ENCODE data around the gene LPXN.
A peak's percentile ranks its signal among the peaks of the same experiment; 100 is the strongest.

The LPXN gene

DNA sequence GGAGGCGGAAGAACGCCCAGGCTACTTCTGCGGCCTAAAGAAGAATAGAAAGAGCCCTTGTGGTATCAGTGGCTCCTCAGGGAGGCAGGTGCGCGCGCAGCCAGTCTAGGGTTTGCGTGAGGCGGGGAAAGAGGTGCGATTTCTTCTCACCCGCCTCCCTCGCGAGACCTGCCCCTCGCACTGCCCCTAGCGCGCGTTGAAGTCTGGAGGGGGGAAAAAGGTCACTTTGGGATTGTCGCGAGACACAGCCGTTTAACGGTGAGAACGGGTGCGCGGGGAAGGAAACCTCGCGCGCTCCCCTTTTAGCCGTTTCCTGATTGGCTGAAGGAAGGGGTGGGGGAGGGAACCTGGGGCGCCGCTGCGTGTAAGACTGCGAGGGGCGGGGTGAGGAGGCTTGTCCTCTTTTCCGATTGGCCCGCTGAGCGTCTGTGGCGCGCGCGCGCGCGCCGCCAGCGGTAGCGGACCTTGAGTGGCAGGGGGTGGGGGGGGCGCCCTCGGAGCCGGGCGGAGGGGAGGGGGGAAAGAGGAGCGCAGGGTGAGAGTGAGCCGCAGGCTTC lies 3.1 kb upstream of the LPXN start, which contains the start of gene ZFP91:
Gene ZFP91, plus strand, starts transcription at position 429 of the 557 bp plus-strand sequence. CDS start 219 bp downstream, outside the sequence.
- peak; percentile 95 for DNase-seq

DNA sequence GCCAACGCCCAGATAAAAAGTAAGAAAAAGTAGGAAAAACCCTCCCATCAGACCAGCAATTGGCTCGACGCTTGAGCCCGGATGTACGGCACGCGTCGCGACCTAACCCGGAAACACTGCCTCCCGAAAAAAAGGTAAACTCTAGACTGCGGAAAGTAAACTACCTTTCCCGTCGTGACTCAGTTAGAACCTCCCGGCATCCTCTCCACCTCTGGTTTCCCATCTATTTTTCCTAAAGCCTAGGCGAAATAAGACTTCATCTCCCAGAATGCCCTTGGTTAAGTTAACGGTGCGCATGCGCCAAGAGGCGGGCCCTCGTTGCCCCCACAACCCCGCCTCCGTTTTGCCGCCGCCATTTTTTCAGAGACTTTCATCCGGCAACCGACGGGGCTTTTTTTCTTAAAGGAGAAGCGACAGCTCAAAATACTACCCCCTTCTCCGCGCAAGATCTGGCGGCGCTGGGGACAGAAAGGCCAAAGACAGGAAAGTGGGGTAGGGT lies 2.5 kb upstream of the LPXN start:
- peak; percentile 93 to 94 for DNase-seq

DNA sequence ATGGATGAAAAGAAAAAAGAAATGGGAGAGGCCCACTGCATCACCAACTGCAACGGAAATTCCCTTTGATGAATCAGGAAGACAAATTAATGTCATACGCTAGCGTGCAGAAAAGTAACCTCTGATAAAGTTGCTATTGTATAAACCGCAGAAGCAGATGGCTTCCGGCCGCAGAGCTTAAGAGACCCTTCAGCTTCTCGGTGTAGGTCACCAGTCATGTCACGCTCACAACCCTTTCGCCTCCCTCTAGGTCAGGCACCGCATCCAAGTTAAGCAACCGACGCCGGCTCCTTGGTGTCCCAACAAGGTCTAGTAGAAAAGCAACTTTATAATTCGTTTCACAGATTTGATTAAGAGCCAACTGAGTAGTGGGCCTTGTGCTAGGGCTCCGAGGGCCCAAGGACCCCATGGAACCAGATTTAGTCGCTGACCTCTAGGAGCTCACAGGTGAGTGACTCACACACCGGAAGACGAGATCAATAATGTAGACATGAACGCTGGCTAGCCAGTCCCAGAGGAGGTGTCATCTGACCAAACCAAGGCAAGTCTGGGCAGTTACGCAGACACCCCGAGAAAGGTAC lies 2.0 kb upstream of the LPXN start:
- peak; percentile 86 to 88 for DNase-seq

DNA sequence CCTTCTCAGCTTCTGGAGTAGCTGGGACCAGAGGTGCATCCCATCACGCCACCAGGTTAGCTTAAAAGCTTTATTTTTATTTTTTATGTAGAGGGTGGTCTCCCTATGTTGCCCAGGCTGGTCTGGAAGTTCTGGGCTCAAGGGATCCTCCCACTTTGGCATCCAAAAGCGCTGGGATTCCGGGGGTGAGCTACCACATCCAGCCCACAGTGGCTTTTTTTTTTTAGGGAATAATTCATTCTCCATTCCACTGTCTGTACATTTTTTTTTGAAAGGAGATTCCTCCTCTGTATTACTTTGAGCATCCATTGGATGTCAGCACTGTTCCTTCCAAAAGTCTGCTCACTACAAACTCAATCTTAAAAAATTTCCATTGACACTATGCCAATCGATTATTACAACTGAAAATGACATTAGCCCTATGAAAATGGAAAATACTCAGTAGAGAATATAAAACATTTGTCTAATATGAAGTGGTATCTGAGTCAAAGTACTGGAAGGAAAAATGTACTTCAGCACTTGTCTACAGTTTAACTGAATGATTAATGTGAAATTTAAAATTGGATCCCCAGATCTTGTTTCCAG lies 1.3 kb upstream of the LPXN start:
- no peak for DNase-seq

DNA sequence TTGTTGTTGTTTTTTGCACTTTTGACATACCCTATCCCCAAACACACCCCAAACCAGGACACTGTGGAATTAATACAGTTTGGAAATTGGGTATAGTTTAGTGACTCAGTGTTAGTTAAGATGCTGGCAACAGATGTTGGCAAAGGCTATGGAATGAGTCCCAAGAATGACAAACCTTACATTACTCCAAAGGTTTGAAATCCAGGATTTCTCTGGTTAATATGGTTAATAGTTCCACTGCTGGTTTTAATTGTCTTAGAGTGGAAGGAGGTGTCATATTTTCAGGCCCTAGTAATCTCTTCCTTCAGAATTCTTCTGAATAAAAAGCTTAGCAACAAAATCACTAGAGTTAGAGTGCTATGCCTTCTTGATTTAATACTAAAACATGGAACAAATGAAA lies 775 bp downstream of the LPXN start:
- DNase-seq, result no peak

DNA sequence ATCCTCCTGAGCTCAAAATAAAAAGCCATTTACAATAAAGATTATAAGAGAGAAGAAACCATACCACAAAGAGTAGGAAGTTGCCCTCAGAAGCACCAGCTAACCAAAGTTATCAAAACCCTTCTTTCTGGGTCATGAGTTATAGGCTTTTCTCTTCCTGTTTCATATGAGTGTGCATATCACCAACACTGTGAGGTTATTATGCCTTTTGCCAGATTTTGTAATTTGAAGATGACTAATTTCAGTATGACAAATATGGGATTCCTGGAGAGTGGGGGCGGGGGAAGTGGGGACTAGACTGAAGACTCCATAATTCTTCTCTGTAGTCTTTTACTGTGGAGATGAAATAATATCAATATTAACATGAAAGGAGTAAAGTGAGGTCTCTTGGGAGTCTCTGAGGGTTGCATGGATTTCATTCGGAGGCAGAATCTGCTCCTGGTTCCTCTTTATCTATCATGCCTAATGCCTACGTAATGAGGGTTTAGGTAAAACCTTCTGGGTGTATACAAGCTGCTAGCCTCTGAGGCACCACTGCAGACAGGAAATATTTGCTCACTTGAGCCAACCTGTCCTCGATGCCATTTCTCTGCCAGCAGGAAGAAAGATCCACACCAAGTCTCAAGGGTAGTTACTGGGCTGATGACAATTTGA lies 2.1 kb downstream of the LPXN start:
- DNase-seq, result peak; percentile 77 to 80

DNA sequence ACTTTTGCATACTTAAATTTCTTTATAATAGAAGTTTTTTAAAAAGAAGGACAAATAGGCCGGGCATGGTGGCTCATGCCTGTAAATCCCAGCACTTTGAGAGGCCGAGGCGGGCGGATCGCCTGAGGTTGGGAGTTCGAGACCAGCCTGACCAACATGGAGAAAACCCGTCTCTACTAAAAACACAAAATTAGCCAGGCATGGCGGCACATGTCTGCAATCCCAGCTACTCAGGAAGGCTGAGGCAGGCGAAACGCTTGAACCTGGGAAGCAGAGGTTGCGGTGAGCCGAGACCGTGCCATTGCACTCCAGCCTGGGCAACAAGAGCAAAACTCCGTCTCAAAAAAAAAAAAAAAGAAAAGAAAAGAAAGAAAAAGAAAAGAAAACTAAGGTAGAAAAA lies 2.8 kb downstream of the LPXN start:
- DNase-seq, result peak; percentile 40 to 48

DNA sequence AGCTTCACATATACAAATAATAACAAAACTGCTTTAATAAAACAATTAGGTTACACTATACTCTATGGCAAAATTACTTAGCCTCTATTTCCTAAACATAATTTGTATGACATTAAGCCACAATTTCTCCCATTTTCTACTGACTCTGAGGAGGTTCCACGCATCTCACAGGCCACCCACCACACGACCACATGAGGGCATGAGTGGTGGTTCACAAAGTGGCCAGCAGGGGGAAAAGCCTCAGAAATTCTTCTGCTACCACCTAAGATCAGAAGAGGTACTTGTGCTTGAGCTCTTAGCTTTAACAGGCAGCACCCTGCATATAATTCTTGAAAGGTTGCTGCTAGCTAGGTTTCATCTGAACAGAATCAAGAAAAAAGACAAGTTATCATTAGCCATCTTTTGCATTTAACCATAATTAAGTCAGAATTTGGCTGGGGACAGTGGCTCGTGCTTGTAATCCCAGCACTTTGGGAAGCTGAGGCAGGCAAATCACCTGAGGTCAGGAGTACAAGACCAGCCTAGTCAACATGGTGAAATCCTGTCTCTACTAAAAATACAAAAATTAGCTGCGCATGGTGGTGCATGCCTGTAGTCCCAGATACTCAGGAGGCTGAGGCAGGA lies 7.7 kb downstream of the LPXN start:
- DNase-seq, result peak; percentile 83 to 84

DNA sequence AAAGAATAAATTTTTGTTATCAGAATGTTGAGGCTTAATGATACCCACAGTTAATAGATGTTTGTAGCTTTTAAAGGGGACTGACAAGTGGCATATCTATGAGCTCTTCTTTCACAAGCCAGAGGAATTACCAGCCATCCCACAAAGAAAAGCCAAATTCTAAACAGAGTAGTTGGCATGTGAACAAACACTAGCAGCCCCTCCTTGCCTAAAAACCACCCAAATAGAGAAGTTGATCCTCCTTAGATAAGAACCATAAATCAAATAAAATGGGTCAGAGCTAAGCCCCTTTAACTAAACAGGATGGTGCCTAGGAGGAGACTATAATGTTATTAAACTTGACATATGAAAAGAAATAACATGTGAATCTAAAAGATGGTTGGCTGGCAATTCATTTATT lies 11.4 kb downstream of the LPXN start:
- no peak for DNase-seq

DNA sequence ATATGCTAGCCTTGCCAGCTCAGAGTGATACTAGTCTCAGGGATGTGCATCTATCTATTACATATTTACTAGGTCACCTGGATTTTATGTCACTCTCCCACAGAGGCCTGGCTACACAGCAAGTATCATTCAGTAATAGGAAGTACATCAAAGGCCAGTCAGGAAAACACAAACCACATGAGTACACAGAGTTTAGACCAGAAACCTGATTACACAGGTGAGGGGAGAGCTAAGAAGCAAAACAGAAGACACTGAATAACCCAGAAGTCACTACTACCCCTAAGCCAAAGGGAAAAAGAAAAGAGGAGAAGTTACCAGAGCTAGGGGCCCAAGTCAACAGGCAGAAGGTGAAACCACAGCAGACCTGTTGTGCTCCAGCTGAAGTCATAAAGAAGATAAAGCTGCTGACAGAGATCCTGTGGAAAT lies 13.3 kb downstream of the LPXN start:
- DNase-seq, result no peak

DNA sequence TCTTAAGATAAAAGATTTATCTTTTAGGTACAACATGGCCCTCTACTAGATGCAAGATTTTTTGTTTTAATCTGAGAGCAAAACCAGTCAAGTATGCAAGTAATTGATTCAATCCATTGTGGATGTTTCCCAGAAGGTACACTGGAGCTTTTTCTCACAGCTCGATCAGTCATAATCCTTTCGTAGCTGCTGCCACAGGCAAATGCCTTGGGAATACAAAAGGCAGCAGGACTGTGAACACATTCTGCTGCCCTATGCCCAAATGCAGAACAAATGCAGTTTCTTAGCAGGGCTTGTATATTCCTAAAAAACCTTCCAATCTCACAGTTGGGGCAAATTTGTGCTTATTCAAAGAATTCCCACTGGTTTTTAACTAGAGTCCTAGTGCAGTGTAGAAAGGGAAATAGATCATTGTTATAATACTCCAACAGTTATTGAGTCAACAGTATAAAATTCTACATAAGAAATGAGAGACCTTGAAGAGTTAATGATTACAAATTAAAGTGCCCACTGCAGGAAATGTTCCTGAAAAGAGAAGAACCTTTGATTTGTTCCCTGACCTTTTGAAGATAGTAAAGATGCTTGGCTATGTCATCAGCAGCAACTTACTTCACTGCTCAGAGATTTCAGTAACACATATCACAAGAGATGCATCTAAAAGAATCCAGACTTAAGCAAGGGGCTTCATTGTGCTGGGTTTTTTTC lies 14.1 kb downstream of the LPXN start:
- DNase-seq, result no peak

DNA sequence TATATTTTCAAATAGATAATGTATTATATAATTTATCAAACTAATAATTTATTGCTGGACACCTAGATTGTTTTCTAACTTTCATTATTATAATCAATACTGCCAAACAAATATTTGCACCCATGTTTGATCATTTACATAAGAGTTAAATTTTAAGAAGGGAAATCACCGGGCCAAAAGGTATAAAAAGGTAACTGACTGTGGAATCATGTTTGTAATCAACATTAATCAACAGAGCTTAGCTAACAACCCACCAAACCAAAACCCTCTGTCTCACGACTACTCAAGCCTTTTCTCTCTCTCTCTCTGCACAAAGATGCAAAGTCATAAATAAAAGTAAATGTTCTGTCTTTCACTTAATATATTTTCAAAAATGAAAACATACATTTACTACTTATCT lies 14.8 kb downstream of the LPXN start:
- DNase-seq, result no peak

DNA sequence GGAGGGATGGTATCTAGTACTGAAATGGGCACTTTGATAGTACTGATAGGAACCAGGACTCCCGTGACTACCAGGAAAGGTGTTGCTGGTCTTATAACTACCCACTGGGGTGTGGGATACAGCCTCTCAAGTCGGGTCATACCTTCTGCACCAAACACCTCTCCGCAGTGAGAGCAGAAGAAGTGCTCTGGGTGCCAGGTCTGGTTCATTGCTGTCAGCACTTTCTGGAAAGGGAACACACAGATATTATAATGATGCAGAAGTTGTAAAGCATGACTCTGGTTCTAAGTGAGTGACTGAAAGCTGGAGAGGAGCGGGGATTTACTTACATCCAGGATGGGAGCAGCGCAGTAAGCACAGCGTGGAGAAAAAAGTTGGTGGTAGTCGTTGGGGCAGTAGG lies 26.0 kb downstream of the LPXN start:
- no peak for DNase-seq

DNA sequence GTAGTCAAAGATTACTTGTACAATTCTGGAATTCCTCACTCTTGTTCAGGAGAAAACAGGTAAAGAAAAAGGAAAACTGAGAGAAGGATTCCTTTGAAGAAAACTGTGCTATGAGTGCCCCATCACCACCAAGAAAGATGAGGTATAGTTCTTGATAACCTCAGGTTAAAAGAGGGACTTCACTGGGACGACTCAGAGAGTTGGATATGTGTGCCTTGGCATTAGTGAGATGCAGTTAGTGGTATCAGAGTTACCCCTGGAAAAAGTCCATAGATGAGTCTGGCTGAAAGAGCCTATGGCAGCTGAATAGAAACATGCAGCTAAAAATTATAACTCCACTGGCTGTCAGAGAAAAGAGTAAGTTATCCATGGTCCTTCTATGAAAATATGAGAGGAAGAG lies 28.8 kb downstream of the LPXN start:
- DNase-seq, result no peak

DNA sequence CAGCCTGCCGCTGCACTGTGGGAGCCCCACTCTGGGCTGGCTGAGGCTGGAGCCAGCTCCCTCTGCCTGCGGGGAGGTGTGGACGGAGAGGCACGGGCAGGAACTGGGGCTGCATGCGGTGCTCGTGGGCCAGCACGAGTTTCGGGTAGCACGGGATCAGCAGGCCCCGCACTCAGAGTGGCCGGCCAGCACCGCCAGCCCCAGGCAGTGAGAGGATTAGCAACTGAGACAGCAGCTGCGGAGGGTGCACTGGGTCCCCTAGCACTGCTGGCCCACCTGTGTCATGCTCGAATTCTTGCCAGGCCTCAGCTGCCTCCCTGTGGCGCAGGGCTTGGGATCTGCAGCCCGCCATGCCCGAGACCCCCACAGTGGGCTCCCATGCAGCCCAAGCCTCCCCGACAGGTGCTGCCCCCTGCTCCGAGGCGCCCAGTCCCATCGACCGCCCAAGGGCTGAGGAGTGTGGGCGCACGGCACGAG lies 43.8 kb downstream of the LPXN start:
- DNase-seq, result no peak

DNA sequence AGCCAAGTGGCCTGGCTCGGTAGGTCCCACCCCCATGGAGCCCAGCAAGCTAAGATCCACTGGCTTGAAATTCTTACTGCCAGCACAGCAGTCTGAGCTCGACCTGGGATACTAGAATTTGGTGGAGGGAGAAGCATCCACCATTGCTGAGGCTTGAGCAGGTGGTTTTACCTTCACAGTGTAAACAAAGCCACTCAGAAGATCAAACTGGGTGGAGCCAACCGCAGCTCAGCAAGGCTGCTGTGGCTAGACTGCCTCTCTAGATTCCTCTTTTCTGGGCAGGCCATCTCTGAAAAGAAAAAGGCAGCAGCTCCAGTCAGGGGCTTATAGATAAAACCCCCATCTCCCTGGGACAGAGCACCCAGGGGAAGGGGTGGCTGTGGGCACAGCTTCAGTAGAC lies 45.4 kb downstream of the LPXN start:
- no peak for DNase-seq

DNA sequence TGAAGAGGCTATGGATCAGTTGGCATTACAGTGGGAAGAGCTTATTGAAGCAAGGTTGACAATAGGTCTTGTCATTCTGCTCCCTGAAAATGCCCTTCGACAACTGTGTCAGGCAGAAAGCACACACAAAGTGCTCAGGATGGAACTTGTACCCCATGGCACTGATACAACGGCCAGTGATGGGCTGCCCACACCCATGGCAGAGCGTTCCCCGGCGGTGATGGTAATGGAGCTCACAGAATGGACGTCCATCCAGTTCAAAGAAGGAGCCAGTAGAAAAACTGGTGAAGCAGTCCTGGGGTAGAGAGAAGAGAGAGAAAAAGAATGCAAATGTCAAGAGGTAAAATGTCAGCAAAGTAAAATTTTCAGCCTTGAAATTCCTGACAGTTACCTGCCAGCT lies 48.2 kb downstream of the LPXN start:
- no peak for DNase-seq

DNA sequence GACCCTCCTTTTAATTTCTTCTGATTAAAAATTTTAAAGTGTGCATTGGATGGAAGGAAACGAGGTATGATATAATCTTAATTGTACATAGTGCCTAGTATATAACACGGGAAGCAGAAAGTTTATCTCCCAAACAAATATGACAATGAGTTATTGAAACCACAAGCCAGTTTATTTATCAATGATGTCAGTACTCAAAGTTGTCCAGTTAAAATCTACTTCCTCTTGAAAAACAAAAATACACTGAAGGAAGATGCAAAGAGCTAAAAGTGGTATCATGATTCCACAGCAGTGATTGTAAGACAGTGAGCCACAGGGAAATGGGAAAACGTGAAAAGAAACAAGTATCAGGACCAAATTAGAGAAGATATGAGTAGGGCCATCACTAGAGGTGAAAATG lies 48.9 kb downstream of the LPXN start:
- no peak for DNase-seq

DNA sequence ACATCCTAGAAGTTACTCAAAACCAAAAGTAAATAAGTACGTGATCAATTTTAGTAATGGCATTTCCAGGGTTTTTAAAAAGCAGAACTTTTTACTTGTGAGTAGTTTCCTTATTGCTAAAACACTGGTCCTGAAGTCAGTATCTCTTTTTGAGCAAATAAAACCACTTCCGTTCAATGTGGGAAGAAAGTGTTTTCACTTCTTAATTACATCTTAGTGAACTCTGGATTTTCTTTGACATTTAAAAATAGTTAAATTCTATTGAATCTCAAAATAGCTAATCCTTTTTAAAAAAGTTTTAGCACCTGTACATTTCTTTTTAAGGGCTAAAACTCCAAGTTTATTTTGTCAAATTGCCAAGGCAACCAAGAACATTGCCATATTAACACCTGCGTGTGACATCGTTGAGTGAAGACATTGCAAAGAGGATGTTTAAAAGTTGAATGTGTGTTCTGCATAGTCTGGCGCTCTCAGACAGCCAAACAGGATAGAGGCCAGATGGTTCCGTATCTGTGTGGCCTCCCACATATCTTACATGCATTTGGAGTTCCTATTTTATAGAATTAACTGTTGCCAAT lies 50.5 kb downstream of the LPXN start:
- peak in 1 of 2 experiments; percentile 31 for DNase-seq

DNA sequence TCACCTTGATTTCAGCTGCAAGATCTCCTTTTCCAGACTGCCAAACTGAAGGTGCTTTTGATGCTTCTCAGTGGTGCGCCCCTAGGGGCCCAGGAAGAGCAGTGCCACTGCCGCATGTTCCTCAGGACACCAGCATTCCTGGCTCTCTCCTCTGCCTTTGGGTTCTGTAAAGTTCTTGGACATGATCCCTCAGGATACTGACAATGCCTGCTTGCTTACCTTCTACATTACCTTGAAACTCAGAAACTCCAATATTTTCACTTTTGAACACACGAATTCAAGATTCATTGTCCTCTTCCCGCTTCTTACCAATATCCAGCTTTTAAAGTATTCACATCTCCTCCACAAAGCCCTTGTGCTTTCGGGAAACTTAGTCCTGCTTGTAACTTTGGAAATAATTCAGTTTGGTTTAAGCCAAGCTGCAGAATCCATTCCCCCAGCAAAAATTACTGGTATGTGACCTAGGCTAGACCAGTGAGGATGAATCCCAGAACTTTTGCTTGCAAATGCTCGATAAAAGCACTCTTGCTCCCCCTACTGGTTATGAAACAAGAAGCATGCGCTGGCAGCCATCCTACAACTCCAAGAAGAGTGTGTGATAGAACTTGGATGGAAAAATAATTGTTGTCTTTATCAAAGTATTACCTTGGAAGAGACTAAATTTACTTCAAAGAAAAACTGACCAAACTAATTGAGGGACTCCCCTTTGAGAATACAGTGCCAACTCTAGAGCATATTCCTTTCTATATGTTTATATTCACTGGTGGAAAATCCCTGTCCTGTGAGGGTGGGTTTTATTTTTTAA lies 51.2 kb downstream of the LPXN start:
- DNase-seq, result peak; percentile 63 to 73

DNA sequence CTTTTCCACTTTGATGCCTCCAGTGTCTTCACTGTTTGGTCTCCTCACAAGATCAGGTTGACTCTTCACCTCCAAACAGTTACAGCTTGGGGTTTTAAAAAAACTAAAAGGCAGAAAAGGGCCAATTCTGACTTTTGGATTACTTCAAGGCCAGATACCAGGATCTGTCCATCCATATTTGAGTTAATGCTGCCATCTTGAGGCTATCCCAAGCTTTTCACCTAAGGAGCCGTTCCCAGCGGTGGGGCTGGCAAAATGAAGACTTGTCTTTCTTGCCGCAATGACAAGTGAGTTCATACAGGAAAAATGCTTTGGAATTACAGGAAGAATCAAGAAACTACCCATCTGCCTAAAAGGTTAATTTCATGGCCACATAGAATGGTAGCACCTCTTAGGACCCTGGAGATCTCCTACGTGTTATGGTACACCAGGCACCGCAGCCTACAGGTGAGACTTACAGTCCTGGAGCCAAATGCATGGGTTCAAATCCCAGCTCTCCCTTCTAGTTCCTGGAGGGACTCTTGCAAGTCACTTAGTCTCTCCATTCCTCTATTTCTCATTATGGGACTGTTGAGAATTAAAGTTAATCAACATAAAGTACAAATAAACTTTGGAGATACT lies 61.8 kb downstream of the LPXN start:
- peak in 1 of 2 experiments; percentile 31 for DNase-seq

All from activated T-cell treated with anti-CD3 and anti-CD28 coated beads, Interleukin-2, amount 50 U/mL, for 48 hours (primary cell).